HG03064 (cell line): ENCODE data around the gene ERGIC1.
"Not testable (repeated sequence)": the region's sequence is repeated elsewhere in the genome, so short reads cannot be mapped to it uniquely, and the experiment has no call there.

Experiments
- ATAC-seq: cut with Tn5 transposase; IDR thresholded peaks from one replicate; pipeline ENCODE4 v1.9.1; 2021; ENCODE audit warnings: low read depth; ENCODE audit not compliant: unreplicated experiment

ERGIC1 gene

DNA sequence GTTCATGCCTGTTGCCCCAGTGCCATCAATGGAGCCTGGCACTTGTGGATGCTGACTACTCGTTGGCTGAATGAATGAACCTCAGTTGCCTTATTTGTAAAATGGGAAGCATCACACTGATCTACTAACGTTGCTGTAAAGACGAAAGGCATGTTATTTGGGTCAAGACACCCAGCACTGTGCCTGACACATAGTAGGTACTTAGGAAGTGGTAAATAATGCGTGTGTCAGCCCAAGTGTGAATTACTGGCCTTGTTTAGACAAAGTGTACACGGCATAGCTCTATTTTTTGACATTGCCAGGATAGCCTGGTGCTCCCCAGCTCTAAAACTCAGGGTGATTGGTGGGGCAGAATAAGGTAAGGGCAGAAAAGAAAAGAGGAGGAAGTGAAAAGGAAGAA lies 27.4 kb downstream of the ERGIC1 start:
- ATAC-seq, result no peak

DNA sequence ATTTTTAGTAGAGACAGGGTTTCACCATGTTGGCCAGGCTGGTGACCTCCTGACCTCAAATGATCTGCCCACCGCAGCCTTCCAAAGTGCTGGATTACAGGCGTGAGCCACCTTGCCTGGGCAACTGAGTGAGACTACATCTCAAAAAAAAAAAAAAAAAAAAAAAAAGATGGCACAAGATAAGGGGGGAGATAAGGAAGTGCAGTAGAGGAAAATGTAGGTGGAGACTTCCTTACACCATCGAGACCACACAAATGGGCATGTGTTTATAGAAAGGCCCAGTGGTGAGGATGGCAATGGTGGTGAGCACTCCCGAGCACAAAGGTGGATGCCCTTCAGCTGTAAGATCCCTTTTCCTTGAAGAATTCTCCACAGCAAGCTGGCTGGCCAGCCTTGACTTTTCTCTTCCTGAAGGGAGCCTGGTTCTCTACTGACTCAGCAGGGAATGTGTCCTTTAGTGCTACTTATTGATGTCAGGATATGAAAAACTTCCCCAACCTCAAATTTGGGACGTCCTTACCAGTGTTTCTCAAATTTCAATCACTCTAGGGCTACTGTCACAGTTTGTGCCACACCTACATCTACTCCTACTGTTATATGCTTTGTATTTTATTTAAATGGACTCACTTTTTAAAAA lies 28.2 kb downstream of the ERGIC1 start:
- no peak for ATAC-seq

DNA sequence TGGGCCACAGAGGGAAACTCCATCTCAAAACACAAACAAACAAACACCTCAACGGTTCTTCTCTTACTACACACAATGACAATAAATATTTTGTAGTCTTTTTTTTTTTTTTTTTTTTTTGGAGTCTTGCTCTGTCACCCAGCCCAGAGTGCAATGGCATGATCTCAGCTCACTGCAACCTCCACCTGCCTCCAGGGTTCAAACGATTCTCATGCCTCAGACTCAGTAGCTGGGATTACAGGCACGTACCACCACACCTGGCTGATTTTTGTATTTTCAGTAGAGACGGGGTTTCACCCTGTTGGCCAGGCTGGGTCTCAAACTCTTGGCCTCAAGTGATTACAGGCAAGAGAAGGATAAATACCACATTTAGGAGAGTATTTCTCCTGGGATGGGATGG lies 30.1 kb downstream of the ERGIC1 start:
- ATAC-seq, result not testable (repeated sequence)

DNA sequence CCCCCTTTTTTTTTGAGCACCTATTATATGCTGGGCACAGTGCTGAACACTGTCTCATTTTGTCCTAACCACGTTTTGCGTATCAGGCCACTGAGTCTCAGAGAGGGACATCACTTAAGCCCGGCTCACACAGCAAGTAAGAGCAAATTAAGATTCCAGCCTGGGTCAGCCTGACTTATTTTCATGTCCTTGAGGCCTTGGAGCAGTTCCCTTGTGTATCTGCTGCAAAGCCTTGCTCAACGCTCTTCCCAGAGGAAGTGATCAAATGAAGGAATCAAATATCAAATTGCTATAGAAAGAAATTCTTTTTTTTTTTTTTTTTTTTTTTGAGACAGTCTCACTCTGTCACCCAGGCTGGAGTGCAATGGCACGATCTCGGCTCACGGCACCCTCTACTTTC lies 30.7 kb downstream of the ERGIC1 start:
- no peak for ATAC-seq

DNA sequence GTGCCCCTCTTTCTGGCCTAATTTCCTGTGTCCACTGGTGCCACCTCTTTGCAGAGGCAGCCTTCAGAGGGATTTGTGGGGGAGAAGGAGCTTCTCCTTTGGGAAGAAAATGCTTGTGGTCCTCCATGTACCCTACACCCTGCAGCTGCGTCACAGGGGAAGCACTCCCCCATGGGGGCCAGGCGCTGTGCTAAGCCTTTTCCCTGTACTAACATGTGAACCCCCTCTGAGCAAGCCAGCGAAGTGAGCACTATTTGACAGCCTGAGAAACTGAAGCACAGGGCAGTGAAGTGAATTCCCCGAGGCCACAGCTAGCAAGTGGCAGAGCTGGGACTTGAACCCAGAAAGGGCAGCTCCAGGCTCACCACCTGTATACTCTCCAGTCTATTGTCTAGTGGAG lies 32.3 kb downstream of the ERGIC1 start:
- ATAC-seq, result no peak

DNA sequence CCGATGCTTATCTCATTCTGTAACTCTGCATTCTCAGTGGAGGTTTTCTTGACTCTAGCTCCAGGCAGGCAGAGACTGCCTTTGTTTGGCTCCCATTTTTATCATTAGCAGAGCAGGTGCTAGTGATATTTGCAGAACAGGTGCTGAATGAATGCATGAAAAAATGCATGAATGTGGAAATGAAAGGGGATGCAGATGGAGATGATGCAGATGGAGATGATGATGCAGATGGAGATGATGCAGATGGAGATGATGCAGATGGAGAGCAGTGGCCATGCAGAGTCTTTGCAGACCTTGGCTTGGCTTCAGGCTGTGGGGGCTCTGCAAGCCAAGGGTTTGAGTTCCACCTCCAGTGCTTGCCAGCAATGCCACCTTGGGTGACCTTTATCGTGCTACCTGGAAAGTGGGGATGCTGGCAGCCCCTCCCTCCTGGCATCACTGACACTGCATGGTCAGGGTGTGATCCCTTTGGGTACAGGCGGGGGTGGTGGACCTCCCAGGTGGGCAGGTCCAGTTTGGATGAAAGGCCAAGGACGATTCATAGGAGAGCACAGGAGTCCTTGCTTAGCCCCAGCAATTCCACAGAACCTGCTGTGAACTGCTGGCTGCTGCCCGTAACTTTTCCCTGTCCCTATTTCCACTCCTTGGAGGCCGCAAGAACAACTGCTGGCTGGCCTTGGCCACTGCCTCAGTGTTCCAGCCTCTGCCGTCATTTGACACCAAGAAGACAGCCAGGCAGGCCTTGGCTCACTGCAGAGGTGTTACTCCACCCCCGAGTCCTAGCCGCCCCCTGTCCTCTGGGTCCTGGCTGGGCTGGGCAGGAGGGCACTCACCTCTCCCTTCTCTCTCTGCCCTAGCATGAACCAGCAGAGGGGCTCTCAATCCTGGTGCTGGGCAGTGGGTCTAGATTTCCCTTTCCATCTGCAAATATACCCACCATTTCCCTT lies 33.0 kb downstream of the ERGIC1 start:
- no peak for ATAC-seq

DNA sequence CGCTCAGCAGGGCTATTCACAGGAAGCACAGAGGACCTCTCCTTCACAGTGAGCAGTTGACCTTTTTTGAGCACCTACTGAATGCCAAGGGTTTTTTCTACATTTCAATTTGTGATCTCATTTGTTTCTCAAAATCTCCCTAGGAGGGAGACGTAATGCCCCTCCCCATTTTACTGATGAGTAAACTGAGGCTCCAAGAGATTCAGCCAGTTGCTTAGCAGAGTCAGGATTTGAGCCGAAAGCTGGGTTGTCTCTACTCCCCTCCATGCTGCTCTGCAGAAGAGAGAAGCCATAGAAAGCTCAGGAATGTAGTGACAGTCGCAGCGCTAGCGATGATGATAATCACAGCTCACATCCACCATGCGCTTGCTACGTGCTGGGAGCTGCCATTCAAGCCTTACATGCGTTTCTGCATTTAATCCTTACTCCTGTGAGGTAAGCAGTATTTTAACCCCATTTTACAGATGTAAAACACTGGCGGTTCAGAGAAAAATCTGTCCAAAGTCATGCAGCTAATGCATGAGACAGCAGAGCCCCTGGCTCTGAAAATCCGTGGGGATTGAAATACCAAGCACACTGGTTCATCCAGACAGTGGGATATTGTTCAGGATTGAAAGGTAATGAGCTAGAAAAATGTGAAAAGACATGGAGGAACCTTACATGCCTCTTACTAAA lies 33.8 kb downstream of the ERGIC1 start:
- no peak for ATAC-seq

DNA sequence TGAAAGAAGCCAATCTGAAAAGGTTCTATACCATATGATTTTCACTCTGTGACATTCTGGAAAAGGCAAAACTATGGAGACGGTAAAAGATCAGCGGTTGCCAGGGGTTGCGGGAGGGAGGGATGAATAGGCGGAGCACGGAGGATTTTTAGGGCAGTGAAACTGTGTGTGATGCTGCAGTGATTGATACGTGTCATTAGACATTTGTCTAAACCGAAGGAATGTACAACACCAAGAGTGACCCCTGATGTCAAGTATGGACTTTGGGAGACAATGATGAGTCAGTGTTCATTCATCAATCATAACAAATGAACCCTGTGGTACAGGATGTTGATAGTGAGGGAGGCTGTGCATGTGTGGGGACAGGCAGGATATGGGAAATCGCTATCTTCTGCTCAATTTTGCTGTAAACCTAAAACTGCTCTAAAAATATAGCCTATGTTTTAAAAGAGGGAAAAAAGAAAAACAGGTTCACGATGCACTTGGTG lies 34.4 kb downstream of the ERGIC1 start:
- ATAC-seq, result no peak

DNA sequence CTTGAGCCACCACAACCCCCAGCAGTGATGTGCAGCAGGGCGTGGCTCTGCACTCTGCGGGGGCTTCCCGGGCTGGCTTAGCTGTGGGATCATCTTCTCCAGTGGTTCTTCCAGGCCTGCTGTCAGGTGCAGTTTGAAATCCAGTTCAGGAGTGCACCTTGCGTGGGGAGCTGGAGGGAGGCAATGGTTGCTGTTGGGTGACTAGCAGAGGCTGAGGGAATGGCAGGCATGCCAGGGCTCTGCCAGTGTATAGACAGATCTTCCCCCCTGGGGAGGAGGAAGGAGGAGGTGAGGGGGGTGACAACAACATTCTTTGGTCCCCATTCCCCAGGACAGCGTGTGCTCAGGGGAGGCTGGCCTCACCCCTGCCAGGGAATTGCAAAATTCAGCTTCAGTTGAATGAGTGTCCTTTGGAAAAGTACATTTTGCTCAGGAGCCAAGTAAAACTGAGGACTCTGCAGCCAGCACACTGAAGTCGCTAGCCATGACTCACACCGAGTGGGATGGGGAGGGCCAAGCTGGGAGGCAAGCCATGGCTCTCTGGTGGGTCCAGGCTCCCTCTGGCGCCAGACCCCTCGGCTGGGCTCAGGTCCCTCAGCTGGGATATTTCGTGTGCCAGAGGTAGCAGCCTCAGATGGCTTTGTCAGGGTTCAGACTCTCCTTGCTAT lies 35.0 kb downstream of the ERGIC1 start:
- no peak for ATAC-seq

DNA sequence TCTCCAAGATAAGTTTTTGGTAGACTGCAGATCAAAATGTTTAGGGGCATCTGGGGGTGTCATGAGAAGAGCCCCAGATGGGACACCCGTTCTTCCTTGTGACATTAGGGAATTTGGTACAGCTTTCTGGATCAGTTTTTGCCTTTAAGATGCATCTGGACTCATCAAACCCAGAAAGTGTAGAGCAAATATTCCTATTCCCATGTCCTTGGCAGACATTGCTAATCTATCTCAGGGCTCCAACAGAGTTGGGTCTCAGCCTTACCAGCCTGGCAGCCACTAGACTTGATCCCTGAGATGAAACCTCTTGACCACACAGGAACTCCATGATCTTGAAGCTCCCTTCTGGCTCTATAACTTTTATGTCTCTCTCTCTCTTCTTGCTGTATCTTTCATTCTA lies 35.6 kb downstream of the ERGIC1 start:
- ATAC-seq, result no peak

DNA sequence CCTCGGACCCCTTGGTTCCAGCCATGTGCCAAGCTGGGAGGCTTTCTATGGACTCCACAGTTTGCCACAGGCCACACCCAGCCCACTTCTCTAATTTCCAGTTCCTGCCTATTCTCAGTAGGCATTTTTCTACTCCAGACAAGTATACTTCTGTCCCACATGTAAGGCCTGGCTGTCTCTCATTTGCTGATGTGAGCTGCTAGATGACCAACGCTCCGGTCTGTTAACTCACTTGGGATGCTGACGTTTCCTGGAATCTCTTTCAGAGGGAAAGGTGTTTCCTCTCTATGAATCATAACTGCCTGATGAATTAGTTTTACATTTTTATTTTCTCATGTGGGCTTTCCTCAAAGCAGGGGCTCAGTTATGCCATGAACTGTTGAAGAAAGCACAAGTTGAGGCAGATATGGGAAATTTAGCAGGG lies 36.3 kb downstream of the ERGIC1 start:
- ATAC-seq, result no peak

DNA sequence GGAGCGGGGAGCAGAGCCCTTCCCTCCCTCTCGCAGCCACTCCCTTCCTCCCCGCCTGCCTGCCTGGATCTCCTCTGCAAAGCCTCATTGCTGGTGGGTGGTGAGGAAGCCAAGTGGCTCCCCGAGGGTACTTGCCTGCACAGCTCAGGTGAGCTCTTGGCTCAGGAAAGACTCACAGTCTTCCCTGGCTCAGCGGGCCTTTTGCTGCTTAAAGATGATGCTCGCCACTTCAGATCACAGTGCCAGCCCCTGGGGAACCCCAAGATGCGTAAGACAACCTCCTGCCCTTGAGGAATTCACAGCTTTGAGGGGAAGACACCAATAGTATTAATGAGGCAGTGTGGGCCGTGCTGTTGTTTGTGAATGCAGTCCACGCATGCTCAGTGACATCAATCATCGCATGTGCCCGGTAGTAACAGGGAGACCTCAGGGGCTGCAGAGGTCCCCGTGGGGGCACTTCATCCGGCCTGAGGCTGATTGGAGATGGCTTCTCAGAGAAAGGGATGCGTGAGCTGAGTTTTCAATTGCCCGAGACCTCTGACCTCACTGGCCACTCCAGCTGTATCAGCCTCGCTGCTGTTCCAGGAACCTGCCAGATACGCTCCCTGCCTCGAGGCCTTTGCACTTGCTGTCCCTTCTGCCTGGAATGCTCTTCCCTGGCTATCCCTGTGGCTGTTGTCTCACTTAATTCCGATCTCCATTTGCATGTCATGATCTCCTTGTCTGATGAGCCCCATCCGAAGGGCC lies 36.8 kb downstream of the ERGIC1 start:
- ATAC-seq, result no peak

DNA sequence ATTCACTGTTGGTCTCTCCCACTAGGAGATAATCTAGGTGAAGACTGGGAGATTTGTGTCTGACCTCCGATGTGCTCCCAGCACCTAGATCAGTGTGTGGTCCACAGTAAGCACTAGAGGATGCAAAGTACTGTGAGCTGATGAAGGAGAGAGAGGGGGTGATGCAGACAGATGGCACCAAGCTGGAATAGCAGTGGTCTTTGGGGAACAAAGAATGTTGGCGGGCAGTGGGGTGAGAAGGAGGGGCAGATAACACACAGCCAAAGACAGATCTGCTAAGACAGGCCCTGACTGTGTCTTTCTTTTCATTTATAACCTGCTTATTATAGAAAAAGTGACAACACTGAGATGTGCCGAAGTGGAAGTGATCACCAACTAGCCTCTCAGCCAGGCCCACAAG lies 37.5 kb downstream of the ERGIC1 start:
- no peak for ATAC-seq

DNA sequence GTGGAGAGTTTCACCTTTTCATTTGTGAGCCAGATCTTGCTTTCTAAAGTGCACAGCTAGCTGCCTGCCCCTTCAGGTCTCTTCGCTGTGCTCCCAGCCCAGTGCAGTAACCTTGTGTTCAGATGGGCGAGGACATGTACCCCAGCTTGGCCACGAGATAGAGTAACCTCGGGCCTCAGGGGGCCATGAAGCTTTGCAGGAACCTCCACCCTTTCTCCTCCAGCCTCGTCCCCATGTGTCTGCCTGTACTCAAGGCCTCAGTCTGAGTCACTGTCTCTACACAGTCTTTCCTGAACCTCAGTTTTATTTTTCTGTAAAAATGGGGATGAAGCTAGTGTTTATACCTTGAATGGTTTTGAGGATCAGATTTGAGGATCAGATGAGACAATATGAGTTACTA lies 37.9 kb downstream of the ERGIC1 start:
- no peak for ATAC-seq

DNA sequence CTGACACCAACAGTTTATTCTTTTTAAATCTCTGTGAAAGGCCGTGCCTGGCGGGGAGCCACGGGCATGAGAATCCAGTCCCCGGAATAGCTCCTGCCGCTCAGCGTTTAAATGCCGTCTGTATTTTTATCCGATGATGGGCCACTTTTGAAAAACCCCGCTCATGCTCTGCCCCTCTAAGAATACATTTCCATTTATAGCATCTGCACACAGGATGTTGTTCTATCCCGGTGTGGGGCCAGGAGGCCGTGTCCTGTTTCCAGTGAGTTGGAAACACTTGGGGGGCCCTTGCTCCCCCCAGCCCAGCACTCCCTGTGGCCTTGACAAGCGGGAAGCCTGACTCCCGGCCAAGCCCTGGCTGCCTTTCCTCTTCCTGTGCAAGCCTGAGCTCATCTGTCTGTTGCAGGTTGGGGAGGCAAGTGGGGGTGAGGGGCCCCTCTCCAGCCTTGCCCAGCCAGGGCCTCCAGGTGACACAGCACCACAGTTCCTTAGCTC lies 39.0 kb downstream of the ERGIC1 start:
- ATAC-seq, result no peak

DNA sequence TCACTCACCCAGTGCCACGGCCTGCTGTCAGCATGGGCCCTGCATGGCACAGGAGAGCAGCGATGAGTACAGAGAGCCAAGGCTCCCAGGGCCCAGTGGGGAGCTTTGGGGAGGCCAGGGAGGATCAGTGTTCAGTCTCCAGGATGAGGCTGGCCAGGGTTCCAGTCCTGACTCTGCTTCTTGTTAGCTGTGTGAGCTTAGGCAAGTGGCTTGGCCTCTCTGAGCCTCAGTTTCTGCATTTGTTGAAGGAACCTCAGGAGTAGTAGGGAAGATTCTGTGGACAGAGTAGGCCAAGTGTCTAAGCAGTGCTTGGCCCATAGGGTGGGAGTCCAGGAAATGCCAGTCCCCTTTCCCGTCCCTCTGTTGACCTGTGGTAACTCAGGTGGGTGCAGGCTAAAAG lies 39.5 kb downstream of the ERGIC1 start:
- no peak for ATAC-seq

DNA sequence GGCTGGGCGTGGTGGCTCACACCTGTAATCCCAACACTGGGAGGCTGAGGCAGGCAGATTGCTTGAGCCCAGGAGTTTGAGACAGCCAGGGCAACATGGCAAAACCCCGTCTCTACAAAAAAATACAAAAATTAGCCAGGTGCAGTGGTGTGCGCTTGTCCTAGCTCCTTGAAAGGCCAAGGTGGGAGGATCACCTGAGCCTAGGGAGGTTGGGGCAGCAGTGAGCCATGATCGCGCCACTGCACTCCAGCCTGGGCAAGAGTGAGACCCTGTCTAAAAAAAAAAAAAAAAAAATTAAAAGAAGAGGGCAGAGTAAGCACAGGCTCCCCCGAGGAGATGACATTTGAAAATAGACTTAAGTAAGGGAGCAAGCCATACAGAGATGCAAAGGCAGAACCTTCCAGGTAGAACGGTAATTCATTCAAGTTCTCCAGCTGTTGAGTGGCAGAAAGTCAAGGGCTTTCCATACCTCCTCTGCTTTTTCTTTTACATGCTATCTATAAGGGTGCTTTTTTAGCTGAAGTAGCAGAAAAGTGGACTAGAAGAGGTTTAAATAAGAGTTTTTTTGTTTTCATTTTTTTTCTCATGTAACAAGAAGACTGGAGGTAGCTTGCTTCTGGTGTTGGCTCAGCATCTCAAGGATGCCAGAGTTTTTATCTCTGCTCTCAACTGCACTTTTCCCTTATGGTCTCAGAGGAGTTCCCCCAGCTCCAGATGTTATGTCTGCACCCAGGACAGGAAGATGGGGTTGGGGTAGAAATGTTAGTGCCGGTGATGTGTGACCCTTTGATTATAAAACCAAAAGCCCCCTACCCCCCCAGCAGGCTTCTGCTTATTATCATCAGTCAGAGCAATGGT lies 40.8 kb downstream of the ERGIC1 start:
- no peak for ATAC-seq

DNA sequence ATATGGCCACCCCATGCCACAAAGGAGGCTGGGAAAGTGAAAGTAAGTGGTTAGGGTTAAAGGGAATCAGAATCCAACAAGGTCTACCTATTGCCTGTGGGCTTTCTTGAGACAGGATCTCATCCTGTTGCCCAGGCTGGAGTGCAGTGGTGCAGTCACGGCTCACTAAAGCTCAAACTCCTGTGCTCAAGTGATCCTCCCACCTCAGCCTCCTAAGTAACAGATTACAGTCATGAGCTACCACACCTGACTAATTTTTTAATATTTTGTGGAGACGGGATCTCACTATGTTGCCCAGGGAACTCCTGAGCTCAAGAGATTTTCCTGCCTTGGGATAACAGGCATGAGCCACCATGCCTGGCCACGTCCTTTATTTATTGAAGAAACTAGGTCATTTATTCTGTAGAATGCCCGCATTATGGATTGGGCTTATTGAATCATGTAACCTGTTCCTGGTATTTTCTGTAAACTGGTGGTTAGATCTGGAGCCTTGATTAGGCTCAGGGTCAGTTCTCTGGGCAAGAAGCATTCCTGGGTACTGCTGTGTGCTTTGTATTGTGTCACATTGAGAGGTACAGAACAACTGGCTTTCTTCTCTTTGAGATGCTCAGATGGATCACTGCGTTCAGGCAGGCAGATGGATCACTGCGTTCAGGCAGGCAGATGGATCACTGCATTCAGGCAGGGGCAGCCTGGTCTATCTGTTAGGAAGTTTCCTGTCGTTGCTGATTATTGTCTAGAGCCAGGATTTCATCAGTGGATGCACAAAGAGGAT lies 41.6 kb downstream of the ERGIC1 start:
- no peak for ATAC-seq
